ENCODE results near the gene ATP13A2. TPM values are rescaled to one million over a fixed set of nuclear protein-coding genes. Genes with fewer than 3 reads are reported as not detected.

Gene ATP13A2
- total RNA-seq, 1 experiment from 2014 or later = 61.3 TPM

DNA sequence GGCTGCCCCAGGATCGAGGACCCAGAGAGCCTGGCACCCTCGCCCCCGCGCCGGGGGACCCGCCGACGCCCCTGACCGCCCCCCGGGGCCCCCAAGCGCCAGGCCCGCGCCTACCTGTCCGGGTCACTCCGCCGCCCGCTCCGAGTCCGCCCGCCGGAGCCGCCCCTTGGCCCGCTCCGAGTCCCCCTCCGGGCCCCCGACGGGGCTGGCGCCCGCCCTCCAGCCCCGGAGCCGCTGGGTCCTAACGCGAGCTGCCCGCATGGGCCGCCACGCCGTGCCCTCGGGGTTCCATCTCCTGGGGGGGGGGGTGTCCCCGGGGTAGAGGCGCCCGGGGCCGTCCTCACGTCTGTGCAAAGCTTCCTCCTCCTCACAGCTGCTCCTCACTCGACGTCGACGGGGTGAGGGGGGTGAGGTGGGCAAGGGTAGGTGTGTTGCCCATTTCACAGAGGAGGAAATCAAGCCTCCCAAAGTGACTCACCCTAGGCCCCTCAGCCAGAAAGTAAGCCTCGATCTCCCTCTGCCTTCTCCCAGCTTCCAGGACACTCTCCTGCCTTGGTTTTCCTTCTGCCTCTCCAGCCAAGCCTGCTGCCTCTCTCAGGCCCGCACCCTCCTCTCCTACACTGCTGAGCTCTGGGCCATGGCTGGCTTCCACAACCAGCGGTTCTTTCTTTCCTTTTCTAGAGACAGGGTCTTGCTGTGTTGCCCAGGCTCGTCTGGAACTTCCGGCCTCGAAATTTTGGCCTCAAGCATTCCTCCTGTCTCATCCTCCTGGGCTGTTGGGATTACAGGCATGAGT, 31.1 kb downstream of the ATP13A2 start, which contains the start of gene MFAP2:
TSS of gene MFAP2 (minus strand) at position 148 of the 796 bp plus-strand sequence. CDS start 2,347 bp downstream, outside the sequence.
- POLR2A ChIA-PET = interaction anchor here (0.7 kb wide), 1 partner anchor 23 kb away, joined by 3 read pairs; no protein-coding TSS in a partner anchor
- CTCF ChIA-PET = interaction anchor here (1.1 to 1.5 kb wide), 2 partner anchors 15 to 55 kb away, joined by 3 to 5 read pairs; no protein-coding TSS in a partner anchor
- intact Hi-C loops (cut with micrococcal nuclease) = no loop called here
- H3K36me3 Mint-ChIP-seq (ENCODE audit: insufficient read depth, unreplicated experiment) = peaks cover 6% of the 10 kb centered on the region
- no peak within 1 kb of the TSS for H3K4me3 Mint-ChIP-seq (ENCODE audit: unreplicated experiment)
- H3K27me3 Mint-ChIP-seq (ENCODE audit: insufficient read depth, unreplicated experiment) = no peaks in the 10 kb centered on the region
- no peak for DNase-seq (ENCODE audit: unreplicated experiment)
- H3K27ac Mint-ChIP-seq (ENCODE audit: low read depth, unreplicated experiment) = no peak within 1 kb of the TSS
- TF ChIP-seq, protein P1, sequence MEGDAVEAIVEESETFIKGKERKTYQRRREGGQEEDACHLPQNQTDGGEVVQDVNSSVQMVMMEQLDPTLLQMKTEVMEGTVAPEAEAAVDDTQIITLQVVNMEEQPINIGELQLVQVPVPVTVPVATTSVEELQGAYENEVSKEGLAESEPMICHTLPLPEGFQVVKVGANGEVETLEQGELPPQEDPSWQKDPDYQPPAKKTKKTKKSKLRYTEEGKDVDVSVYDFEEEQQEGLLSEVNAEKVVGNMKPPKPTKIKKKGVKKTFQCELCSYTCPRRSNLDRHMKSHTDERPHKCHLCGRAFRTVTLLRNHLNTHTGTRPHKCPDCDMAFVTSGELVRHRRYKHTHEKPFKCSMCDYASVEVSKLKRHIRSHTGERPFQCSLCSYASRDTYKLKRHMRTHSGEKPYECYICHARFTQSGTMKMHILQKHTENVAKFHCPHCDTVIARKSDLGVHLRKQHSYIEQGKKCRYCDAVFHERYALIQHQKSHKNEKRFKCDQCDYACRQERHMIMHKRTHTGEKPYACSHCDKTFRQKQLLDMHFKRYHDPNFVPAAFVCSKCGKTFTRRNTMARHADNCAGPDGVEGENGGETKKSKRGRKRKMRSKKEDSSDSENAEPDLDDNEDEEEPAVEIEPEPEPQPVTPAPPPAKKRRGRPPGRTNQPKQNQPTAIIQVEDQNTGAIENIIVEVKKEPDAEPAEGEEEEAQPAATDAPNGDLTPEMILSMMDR (IDR thresholded peaks at IDR 0.05; ENCODE audit: unreplicated experiment) = no peak
- no peaks in the 10 kb centered on the region for H3K9me3 Mint-ChIP-seq (ENCODE audit: unreplicated experiment)
- no TSS peak for BruUV-seq (replicated peaks)
- H3K4me1 Mint-ChIP-seq (ENCODE audit: insufficient read depth, unreplicated experiment) = peaks cover 17% of the 10 kb centered on the region

DNA sequence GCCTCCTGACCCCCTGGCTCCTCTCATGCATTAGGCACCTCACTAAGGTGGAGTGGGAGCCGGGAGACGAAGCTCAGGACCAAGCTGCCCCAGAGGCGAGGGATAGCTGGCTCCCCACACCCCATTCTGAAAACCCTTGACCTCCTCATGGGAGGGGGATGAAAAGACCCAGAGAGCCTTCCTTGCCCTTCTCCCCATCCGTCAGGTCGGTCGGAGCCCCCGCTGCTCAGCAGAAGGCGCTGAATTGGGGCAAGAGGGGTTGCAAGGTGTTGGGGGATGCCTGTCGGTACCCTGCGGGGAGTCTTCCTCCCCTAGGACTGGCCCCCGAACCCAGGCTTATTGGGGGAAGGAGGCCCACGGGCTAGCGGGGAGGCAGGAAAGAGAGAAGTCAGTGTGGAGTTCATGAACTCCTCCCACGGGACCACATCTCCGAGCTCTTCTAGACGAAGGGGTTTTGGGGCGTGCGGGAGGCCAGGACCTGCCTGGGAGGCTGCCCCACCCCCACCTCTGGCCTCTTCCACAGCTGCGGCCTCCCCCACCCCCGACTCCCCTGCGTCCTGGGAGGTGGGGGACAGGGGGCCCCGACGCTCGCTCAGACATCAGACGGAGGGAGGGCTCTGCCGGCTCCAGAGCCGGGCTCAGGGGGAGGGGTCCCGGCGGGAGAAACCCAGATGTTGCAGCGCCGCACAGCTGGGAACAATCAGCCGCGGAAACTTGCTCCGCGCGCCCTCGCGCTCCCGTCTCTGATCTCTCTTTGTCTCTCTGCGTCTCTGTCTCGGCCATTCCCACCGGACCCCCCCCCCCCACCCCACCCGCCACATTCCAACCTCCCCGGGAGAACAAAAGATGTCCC, 32.0 kb downstream of the ATP13A2 start:
- TF ChIP-seq, protein P1 (IDR thresholded peaks at IDR 0.05; ENCODE audit: unreplicated experiment) = no peak
- CTCF ChIA-PET = interaction anchor here (0.6 kb wide), 1 partner anchor 82 kb away, joined by 3 read pairs; no protein-coding TSS in a partner anchor
- POLR2A ChIA-PET = interaction anchor here (1.0 kb wide), 1 partner anchor 22 kb away, joined by 3 read pairs; no protein-coding TSS in a partner anchor
- DNase-seq (ENCODE audit: unreplicated experiment) = no peak
- no peaks in the 10 kb centered on the region for H3K9me3 Mint-ChIP-seq (ENCODE audit: unreplicated experiment)
- H3K4me3 Mint-ChIP-seq (ENCODE audit: unreplicated experiment) = no peak overlapping the region
- H3K4me1 Mint-ChIP-seq (ENCODE audit: insufficient read depth, unreplicated experiment) = peaks cover 16% of the 10 kb centered on the region
- H3K27me3 Mint-ChIP-seq (ENCODE audit: insufficient read depth, unreplicated experiment) = no peaks in the 10 kb centered on the region
- intact Hi-C loops (cut with micrococcal nuclease) = no loop called here
- H3K27ac Mint-ChIP-seq (ENCODE audit: low read depth, unreplicated experiment) = no peak overlapping the region
- no peaks in the 10 kb centered on the region for H3K36me3 Mint-ChIP-seq (ENCODE audit: insufficient read depth, unreplicated experiment)
- no TSS peak for BruUV-seq (replicated peaks)

DNA sequence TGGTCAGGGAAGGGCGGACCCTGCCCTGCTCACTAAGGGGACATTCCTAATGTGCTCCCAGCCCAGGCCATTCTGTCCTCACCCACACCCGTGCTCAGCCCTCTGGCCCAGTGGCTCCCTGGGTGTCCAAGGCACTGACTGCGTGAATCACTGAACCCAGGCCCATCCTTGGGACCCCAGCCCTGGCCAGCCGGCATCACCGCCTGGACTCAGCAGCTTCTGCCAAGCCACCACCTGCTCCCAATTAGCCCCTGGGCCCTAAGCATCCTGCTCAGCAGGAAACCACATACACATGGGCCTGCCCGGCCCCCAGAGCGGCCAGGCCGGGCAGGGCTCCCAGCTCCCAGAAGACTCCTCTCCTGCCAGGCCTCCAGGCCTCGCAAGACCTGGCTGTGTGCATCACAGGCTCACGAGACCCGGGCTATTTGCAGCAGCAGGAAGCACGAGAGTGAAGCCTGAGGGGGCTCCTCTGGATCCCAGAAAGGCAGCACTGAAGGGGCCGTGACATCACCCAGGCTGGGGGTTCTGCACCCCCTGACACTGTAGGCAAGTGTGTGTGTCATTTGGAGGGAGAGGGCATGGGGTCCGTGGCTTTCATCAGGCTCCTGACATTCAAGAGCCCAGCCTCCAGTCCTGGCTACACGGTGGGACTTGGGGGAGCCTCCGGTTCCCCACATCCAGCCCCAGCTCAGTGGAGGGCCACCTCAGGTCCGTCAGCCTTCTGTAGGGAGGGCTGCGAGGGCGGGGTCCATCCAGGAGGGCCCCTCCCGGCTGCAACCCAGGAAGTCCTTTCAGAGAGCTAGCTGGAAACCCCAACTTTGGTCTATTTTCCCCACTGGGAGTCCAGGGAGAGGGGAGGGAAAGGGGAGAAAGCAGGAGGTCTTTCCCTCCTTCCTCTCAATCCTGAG, 32.9 kb downstream of the ATP13A2 start:
- TF ChIP-seq, protein P1 (IDR thresholded peaks at IDR 0.05; ENCODE audit: unreplicated experiment) = no peak
- no peak for DNase-seq (ENCODE audit: unreplicated experiment)
- intact Hi-C loops (cut with micrococcal nuclease) = no loop called here
- no TSS peak for BruUV-seq (replicated peaks)
- Mint-ChIP-seq H3K27me3 (ENCODE audit: insufficient read depth, unreplicated experiment) (no peaks in the 10 kb centered on the region), H3K9me3 (ENCODE audit: unreplicated experiment) (no peaks in the 10 kb centered on the region), H3K36me3 (ENCODE audit: insufficient read depth, unreplicated experiment) (no peaks in the 10 kb centered on the region), H3K27ac (ENCODE audit: low read depth, unreplicated experiment) (no peak overlapping the region), H3K4me1 (ENCODE audit: insufficient read depth, unreplicated experiment) (peaks cover 11% of the 10 kb centered on the region), H3K4me3 (ENCODE audit: unreplicated experiment) (no peak overlapping the region)
- ChIA-PET CTCF (interaction anchor here (0.6 kb wide), 1 partner anchor 81 kb away, joined by 3 read pairs; no protein-coding TSS in a partner anchor), POLR2A (interaction anchor here (0.8 to 1.6 kb wide), 3 partner anchors 12 to 32 kb away, joined by 3 to 5 read pairs (median 3); no protein-coding TSS in a partner anchor)

Data from MCF 10A (cell line).